PC-3 (cell line): ENCODE results near the gene TMED4. TPM values are rescaled to one million over a fixed set of nuclear protein-coding genes. Genes with fewer than 3 reads are reported as not detected.

Experiments used
- ATAC-seq: fragments of 200-7000 bp; cut with Tn5 transposase; 2 replicates; pipeline ENCODE4 v1.9.1; 2020; ENCODE audit warnings: mild to moderate bottlenecking, moderate library complexity
- BruUV-seq: library from RNA; stranded (reverse); fragments of 400-500 nt; replicated peaks from 2 replicates; lab custom pipeline; 2021; lab: Mats Ljungman, UMichigan
- CTCF ChIA-PET: fragments of 300-600 bp; sonication (Branson Sonifier 250); formaldehyde crosslinking; loops from one replicate; lab custom pipeline; 2022; ENCODE audit warnings: antibody characterized with exemption; lab: Charles Lee
- POLR2A ChIA-PET: fragments of 300-600 bp; sonication (Branson Sonifier 250); formaldehyde crosslinking; loops from one replicate; lab custom pipeline; 2022; ENCODE audit warnings: antibody characterized with exemption; ENCODE audit not compliant: unreplicated experiment; lab: Charles Lee
- DNase-seq: peaks from one replicate; pipeline ENCODE4 v3.0.0-alpha.2; 2015
- H2AFZ ChIP-seq: fragments of 300-600 bp; sonication (generic); 2 replicates; pipeline ENCODE4 v1.6.0; 2016; ENCODE audit warnings: antibody characterized with exemption, low read length
- H3F3A ChIP-seq: fragments of 300-600 bp; sonication (generic); one replicate; pipeline ENCODE4 v1.6.0; 2017; ENCODE audit warnings: antibody characterized with exemption, low read length, control low read depth, mild to moderate bottlenecking; ENCODE audit not compliant: unreplicated experiment
- H3K27ac ChIP-seq: fragments of 300-600 bp; sonication (generic); 2 replicates; pipeline ENCODE4 v1.5.1; 2016; ENCODE audit warnings: mild to moderate bottlenecking, low read length
- H3K27me3 ChIP-seq: fragments of 300-600 bp; sonication (generic); 2 replicates; pipeline ENCODE4 v1.6.1; 2016; ENCODE audit warnings: low read length, mixed read lengths
- H3K36me3 ChIP-seq: fragments of 300-600 bp; sonication (generic); 2 replicates; pipeline ENCODE4 v1.6.1; 2016; ENCODE audit warnings: low read depth, mixed run types, low read length, mixed read lengths
- H3K4me1 ChIP-seq: fragments of 300-600 bp; sonication (generic); 2 replicates; pipeline ENCODE4 v1.5.1; 2016; ENCODE audit warnings: low read length; ENCODE audit not compliant: insufficient read depth
- H3K4me2 ChIP-seq: fragments of 300-600 bp; sonication (generic); 2 replicates; pipeline ENCODE4 v1.6.0; 2016; ENCODE audit warnings: low read length
- H3K4me3 ChIP-seq: fragments of 300-600 bp; sonication (generic); 2 replicates; pipeline ENCODE4 v1.5.1; 2016; ENCODE audit warnings: mild to moderate bottlenecking, low read length, mixed read lengths
- H3K79me2 ChIP-seq: fragments of 300-600 bp; sonication (generic); 2 replicates; pipeline ENCODE4 v1.6.1; 2017; ENCODE audit warnings: low read length, mixed read lengths
- H3K9ac ChIP-seq: fragments of 300-600 bp; sonication (generic); 2 replicates; pipeline ENCODE4 v1.6.0; 2016; ENCODE audit warnings: mild to moderate bottlenecking, low read length
- H3K9me2 ChIP-seq: fragments of 300-600 bp; sonication (generic); replicated peaks from 2 replicates; pipeline ENCODE4 v1.6.1; 2016; ENCODE audit warnings: mixed run types, low read length, mixed read lengths
- H3K9me3 ChIP-seq: fragments of 300-600 bp; sonication (generic); 2 replicates; pipeline ENCODE4 v1.6.1; 2016; ENCODE audit warnings: low read length, mixed read lengths
- H4K20me1 ChIP-seq: fragments of 300-600 bp; sonication (generic); 2 replicates; pipeline ENCODE4 v1.6.1; 2016; ENCODE audit warnings: low read length, mixed read lengths
- EZH2 ChIP-seq: fragments of 300-600 bp; sonication (generic); IDR thresholded peaks from one replicate; pipeline ENCODE4 v1.6.1; 2017; ENCODE audit warnings: antibody characterized with exemption, mild to moderate bottlenecking, low read length; ENCODE audit not compliant: unreplicated experiment
- EZH2phosphoT487 ChIP-seq: fragments of 300-600 bp; sonication (generic); IDR thresholded peaks from 2 replicates; pipeline ENCODE4 v1.6.1; 2018; ENCODE audit warnings: mild to moderate bottlenecking, antibody characterized with exemption, low read length, borderline replicate concordance
- intact Hi-C: fragments of 100-400 bp; cut with micrococcal nuclease; formaldehyde crosslinking; loops from 2 replicates; pipeline ENCODE4 v1.9.0; 2023
- total RNA-seq: library from RNA; depleted of rRNA; stranded (reverse); fragments of >200 nt; gene quantifications from 2 replicates; pipeline ENCODE4 v1.2.3, GENCODE V29; 2014
- TF ChIP-seq, protein P1 (sequence below): fragments of 300-600 bp; sonication (generic); conservative IDR thresholded peaks from 2 replicates; pipeline ENCODE4 v1.5.1; 2017; ENCODE audit warnings: antibody characterized with exemption, low read depth, mild to moderate bottlenecking, low read length

TMED4 gene
- total RNA-seq, 1 experiment from 2014 or later, result 80.0 TPM

- no peaks in the 10 kb centered on the region for H3F3A ChIP-seq
- ATAC-seq, result no peak
- no peaks in the 10 kb centered on the region for H3K79me2 ChIP-seq
- no peak overlapping the region for H3K27ac ChIP-seq
- H3K4me1 ChIP-seq, result no peaks in the 10 kb centered on the region
- no peak overlapping the region for H3K4me2 ChIP-seq
- DNase-seq, result no peak
- ChIA-PET CTCF (no interaction called here), POLR2A (no interaction called here)
- no peaks in the 10 kb centered on the region for H3K36me3 ChIP-seq
- TF ChIP-seq EZH2, result no peak
- BruUV-seq, result no TSS peak
- no peak overlapping the region for H3K4me3 ChIP-seq
- H3K9ac ChIP-seq, result no peak overlapping the region
- no peaks in the 10 kb centered on the region for H4K20me1 ChIP-seq
- H3K27me3 ChIP-seq, result no peaks in the 10 kb centered on the region
- no peak overlapping the region for H2AFZ ChIP-seq
- intact Hi-C loops, result no loop called here
- no peaks in the 10 kb centered on the region for H3K9me3 ChIP-seq
- H3K9me2 ChIP-seq, result no peaks in the 10 kb centered on the region
Observed at GRCh38 chr7:44533301-44534055, 48.6 kb downstream of the TMED4 start.

DNA sequence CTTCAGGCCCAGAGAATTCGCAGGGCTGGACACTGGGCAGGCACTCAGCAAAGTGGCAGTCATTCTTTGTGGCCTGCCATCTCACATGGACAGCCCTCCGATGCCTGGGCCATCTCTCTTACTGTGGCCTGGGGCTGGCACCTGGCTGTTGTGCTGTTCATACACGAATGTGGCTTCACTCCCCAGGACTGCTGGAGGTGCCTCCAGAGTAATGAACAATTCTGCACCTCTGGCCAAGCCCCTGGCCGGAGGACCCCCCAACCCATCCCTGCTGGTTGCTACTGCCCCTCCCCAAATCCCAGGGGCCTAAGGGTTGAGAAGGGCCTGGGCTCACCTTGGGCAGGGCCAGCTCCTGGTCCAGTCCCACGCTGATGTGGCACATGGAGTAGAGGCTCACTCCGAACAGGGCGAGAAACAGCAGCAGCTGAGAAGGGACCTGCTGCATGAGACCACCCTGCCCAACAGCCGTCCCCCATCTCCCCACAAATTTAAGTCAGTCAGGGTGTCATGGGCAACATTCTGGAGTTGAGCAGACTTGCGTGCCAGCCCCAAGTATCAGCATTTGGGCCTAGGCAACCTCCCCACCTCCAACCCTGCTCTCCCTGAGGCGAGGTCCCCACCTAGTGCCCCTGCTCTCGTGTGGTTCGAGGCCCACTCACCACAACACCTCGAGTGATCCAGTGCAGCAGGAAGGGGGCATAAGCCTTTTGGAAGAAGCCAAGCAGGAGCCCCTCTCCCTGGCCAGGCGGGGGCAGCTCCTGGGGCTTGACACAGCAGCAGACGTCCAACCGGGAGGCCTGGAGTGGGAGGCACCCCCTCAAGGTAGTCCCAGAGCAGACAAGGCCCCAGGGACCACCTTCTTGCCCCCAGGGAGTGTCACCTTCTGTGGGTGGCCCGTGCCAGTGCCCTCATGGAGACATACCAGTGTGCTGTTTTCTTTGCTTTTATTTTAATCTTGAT lies 50.3 kb downstream of the TMED4 start:
- Histone ChIP-seq H3K27me3 (no peaks in the 10 kb centered on the region), H3K27ac (no peak overlapping the region), H3K4me3 (no peak overlapping the region), H4K20me1 (no peaks in the 10 kb centered on the region), H3F3A (no peaks in the 10 kb centered on the region), H2AFZ (no peak overlapping the region), H3K79me2 (no peaks in the 10 kb centered on the region), H3K4me1 (no peaks in the 10 kb centered on the region), H3K4me2 (no peak overlapping the region), H3K36me3 (no peaks in the 10 kb centered on the region), H3K9me2 (no peaks in the 10 kb centered on the region), H3K9me3 (no peaks in the 10 kb centered on the region), H3K9ac (no peak overlapping the region)
- POLR2A ChIA-PET, result no interaction called here
- BruUV-seq, result no TSS peak
- intact Hi-C loops, result no loop called here
- DNase-seq (no peak), ATAC-seq (no peak)
- CTCF ChIA-PET, result no interaction called here
- TF ChIP-seq EZH2phosphoT487 (no peak), EZH2 (no peak)
- TF ChIP-seq, protein P1, sequence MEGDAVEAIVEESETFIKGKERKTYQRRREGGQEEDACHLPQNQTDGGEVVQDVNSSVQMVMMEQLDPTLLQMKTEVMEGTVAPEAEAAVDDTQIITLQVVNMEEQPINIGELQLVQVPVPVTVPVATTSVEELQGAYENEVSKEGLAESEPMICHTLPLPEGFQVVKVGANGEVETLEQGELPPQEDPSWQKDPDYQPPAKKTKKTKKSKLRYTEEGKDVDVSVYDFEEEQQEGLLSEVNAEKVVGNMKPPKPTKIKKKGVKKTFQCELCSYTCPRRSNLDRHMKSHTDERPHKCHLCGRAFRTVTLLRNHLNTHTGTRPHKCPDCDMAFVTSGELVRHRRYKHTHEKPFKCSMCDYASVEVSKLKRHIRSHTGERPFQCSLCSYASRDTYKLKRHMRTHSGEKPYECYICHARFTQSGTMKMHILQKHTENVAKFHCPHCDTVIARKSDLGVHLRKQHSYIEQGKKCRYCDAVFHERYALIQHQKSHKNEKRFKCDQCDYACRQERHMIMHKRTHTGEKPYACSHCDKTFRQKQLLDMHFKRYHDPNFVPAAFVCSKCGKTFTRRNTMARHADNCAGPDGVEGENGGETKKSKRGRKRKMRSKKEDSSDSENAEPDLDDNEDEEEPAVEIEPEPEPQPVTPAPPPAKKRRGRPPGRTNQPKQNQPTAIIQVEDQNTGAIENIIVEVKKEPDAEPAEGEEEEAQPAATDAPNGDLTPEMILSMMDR, result no peak

- ATAC-seq (no peak), DNase-seq (no peak)
- Histone ChIP-seq H3K36me3 (no peaks in the 10 kb centered on the region), H4K20me1 (no peaks in the 10 kb centered on the region), H3K9ac (no peak overlapping the region), H3K4me1 (no peaks in the 10 kb centered on the region), H3K9me2 (no peaks in the 10 kb centered on the region), H3K79me2 (no peaks in the 10 kb centered on the region), H3K27me3 (no peaks in the 10 kb centered on the region), H3K27ac (no peak overlapping the region), H3K4me3 (no peak overlapping the region), H3F3A (no peaks in the 10 kb centered on the region), H3K4me2 (no peak overlapping the region), H3K9me3 (no peaks in the 10 kb centered on the region), H2AFZ (no peak overlapping the region)
- intact Hi-C loops, result no loop called here
- POLR2A ChIA-PET, result no interaction called here
- CTCF ChIA-PET, result no interaction called here
- TF ChIP-seq EZH2phosphoT487 (no peak), EZH2 (no peak)
- TF ChIP-seq, protein P1, result no peak
- no TSS peak for BruUV-seq
Observed at GRCh38 chr7:44530990-44531389, 51.0 kb downstream of the TMED4 start.
